MM.1S (cell line): ENCODE data around the gene CLTC.
"Not testable (repeated sequence)": the region's sequence is repeated elsewhere in the genome, so short reads cannot be mapped to it uniquely, and the experiment has no call there.

Experiments
- DNase-seq: peaks from one replicate; pipeline ENCODE4 v3.0.0-alpha.2; 2015
- H2AFZ ChIP-seq: fragments of 300-600 bp; sonication (generic); 2 replicates; pipeline ENCODE4 v1.6.0; 2016; ENCODE audit warnings: antibody characterized with exemption, low read length
- H3F3A ChIP-seq: fragments of 300-600 bp; sonication (generic); 2 replicates; pipeline ENCODE4 v1.6.1; 2016; ENCODE audit warnings: mild to moderate bottlenecking, antibody characterized with exemption, low read length, moderate library complexity, mixed read lengths; ENCODE audit not compliant: insufficient read depth
- H3K27ac ChIP-seq: fragments of 300-600 bp; sonication (generic); 2 replicates; pipeline ENCODE4 v1.5.1; 2016; ENCODE audit warnings: mild to moderate bottlenecking, low read length
- H3K27me3 ChIP-seq: fragments of 300-600 bp; sonication (generic); replicated peaks from 2 replicates; pipeline ENCODE4 v1.6.0; 2016; ENCODE audit warnings: low read length; ENCODE audit not compliant: insufficient read depth
- H3K36me3 ChIP-seq: fragments of 300-600 bp; sonication (generic); replicated peaks from 2 replicates; pipeline ENCODE4 v1.6.1; 2016; ENCODE audit warnings: mild to moderate bottlenecking, low read length, mixed read lengths; ENCODE audit not compliant: insufficient read depth
- H3K4me1 ChIP-seq: fragments of 300-600 bp; sonication (generic); 2 replicates; pipeline ENCODE4 v1.6.1; 2016; ENCODE audit warnings: low read length, mixed read lengths
- H3K4me2 ChIP-seq: fragments of 300-600 bp; sonication (generic); 2 replicates; pipeline ENCODE4 v1.6.0; 2016; ENCODE audit warnings: low read depth, low read length
- H3K4me3 ChIP-seq: fragments of 300-600 bp; sonication (generic); 2 replicates; pipeline ENCODE4 v1.5.1; 2016; ENCODE audit warnings: low read length, mixed read lengths
- H3K79me2 ChIP-seq: fragments of 300-600 bp; sonication (generic); 2 replicates; pipeline ENCODE4 v1.6.1; 2016; ENCODE audit warnings: mixed run types, low read length, mixed read lengths
- H3K9ac ChIP-seq: fragments of 300-600 bp; sonication (generic); 2 replicates; pipeline ENCODE4 v1.6.1; 2016; ENCODE audit warnings: low read length, mixed read lengths
- H3K9me2 ChIP-seq: fragments of 300-600 bp; sonication (generic); replicated peaks from 2 replicates; pipeline ENCODE4 v1.6.1; 2016; ENCODE audit warnings: mild to moderate bottlenecking, low read length, mixed read lengths; ENCODE audit not compliant: insufficient read depth
- H3K9me3 ChIP-seq: fragments of 300-600 bp; sonication (generic); replicated peaks from 2 replicates; pipeline ENCODE4 v1.6.1; 2016; ENCODE audit warnings: mild to moderate bottlenecking, low read length, mixed read lengths; ENCODE audit not compliant: insufficient read depth
- H4K20me1 ChIP-seq: fragments of 300-600 bp; sonication (generic); 2 replicates; pipeline ENCODE4 v1.6.1; 2016; ENCODE audit warnings: mild to moderate bottlenecking, low read length, moderate library complexity, mixed read lengths; ENCODE audit not compliant: insufficient read depth
- CTCF ChIP-seq: fragments of 300-600 bp; sonication (generic); IDR thresholded peaks from 2 replicates; pipeline ENCODE4 v1.5.1; 2016; ENCODE audit warnings: antibody characterized with exemption, low read length, mixed read lengths
- EZH2 ChIP-seq: fragments of 300-600 bp; sonication (generic); optimal IDR thresholded peaks from 2 replicates; pipeline ENCODE3; 2017; ENCODE audit warnings: low read depth, mild to moderate bottlenecking, antibody characterized with exemption, low read length, mixed read lengths
- EZH2phosphoT487 ChIP-seq: fragments of 300-600 bp; sonication (generic); IDR thresholded peaks from 2 replicates; pipeline ENCODE4 v1.6.1; 2018; ENCODE audit warnings: antibody characterized with exemption, low read length

Gene CLTC

GRCh38 chr17:59651346-59651745 is 31.7 kb downstream of the CLTC start:
- Histone ChIP-seq H3K4me2 (no peak overlapping the region), H3K36me3 (peaks cover 16% of the 10 kb centered on the region; the same call in 1 of the 2 replicates), H4K20me1 (peaks cover 24% of the 10 kb centered on the region), H2AFZ (no peak overlapping the region), H3K9me3 (no peaks in the 10 kb centered on the region), H3F3A (no peaks in the 10 kb centered on the region), H3K9ac (no peak overlapping the region), H3K27me3 (no peaks in the 10 kb centered on the region), H3K79me2 (peaks cover 84% of the 10 kb centered on the region), H3K27ac (no peak overlapping the region), H3K4me3 (no peak overlapping the region), H3K9me2 (no peaks in the 10 kb centered on the region), H3K4me1 (no peaks in the 10 kb centered on the region)
- no peak for TF ChIP-seq EZH2phosphoT487
- no peak for DNase-seq

GRCh38 chr17:59652119-59652518 is 32.4 kb downstream of the CLTC start:
- no peak overlapping the region for H3K9ac ChIP-seq
- H3K27ac ChIP-seq = no peak overlapping the region
- H3K9me2 ChIP-seq = no peaks in the 10 kb centered on the region
- H3K27me3 ChIP-seq = no peaks in the 10 kb centered on the region
- TF ChIP-seq EZH2 (no peak), EZH2phosphoT487 (no peak)
- no peak overlapping the region for H3K4me3 ChIP-seq
- no peak overlapping the region for H3K4me2 ChIP-seq
- no peaks in the 10 kb centered on the region for H3K4me1 ChIP-seq
- no peaks in the 10 kb centered on the region for H3F3A ChIP-seq
- H3K79me2 ChIP-seq = peaks cover 81% of the 10 kb centered on the region
- no peaks in the 10 kb centered on the region for H3K9me3 ChIP-seq
- DNase-seq = no peak
- no peak overlapping the region for H2AFZ ChIP-seq
- H3K36me3 ChIP-seq = peaks cover 21% of the 10 kb centered on the region; the same call in 1 of the 2 replicates
- peaks cover 17% of the 10 kb centered on the region; the same call in 1 of the 2 replicates for H4K20me1 ChIP-seq

GRCh38 chr17:59656624-59657023 is 36.9 kb downstream of the CLTC start:
- not testable (repeated sequence) for H4K20me1 ChIP-seq, DNase-seq, H3K27ac ChIP-seq, H3K4me2 ChIP-seq, H3K9ac ChIP-seq, H3F3A ChIP-seq, H3K9me3 ChIP-seq, H3K27me3 ChIP-seq, H3K4me1 ChIP-seq, H3K9me2 ChIP-seq, H3K4me3 ChIP-seq, H2AFZ ChIP-seq
- H3K79me2 ChIP-seq = peaks cover 71% of the 10 kb centered on the region
- H3K36me3 ChIP-seq = peaks cover 36% of the 10 kb centered on the region

- no peaks in the 10 kb centered on the region for H3F3A ChIP-seq
- no peak overlapping the region for H2AFZ ChIP-seq
- H3K27ac ChIP-seq = no peak overlapping the region
- peaks cover 38% of the 10 kb centered on the region for H3K36me3 ChIP-seq
- no peak overlapping the region for H3K9ac ChIP-seq
- no peaks in the 10 kb centered on the region for H3K9me3 ChIP-seq
- TF ChIP-seq EZH2phosphoT487 = no peak
- TF ChIP-seq CTCF = no peak
- no peak for TF ChIP-seq EZH2
- no peak overlapping the region for H3K4me3 ChIP-seq
- H3K9me2 ChIP-seq = no peaks in the 10 kb centered on the region
- no peaks in the 10 kb centered on the region for H3K4me1 ChIP-seq
- no peak for DNase-seq
- 0 out of 2 replicates have a peak, but pooled peaks cover 6% of the 10 kb centered on the region for H4K20me1 ChIP-seq
- H3K4me2 ChIP-seq = no peak overlapping the region
- H3K79me2 ChIP-seq = peaks cover 58% of the 10 kb centered on the region
- H3K27me3 ChIP-seq = no peaks in the 10 kb centered on the region
Observed at GRCh38 chr17:59666235-59666634, 46.5 kb downstream of the CLTC start.

GRCh38 chr17:59668816-59669215 is 49.1 kb downstream of the CLTC start:
- H3K9me2 ChIP-seq = no peaks in the 10 kb centered on the region
- peaks cover 38% of the 10 kb centered on the region for H3K36me3 ChIP-seq
- TF ChIP-seq EZH2 (no peak), CTCF (no peak), EZH2phosphoT487 (no peak)
- H2AFZ ChIP-seq = no peak overlapping the region
- no peaks in the 10 kb centered on the region for H3K4me1 ChIP-seq
- no peaks in the 10 kb centered on the region for H3F3A ChIP-seq
- no peak for DNase-seq
- H3K9me3 ChIP-seq = no peaks in the 10 kb centered on the region
- no peak overlapping the region for H3K9ac ChIP-seq
- no peaks in the 10 kb centered on the region for H3K27me3 ChIP-seq
- H3K4me3 ChIP-seq = no peak overlapping the region
- no peak overlapping the region for H3K4me2 ChIP-seq
- H3K27ac ChIP-seq = no peak overlapping the region
- H4K20me1 ChIP-seq = no peaks in the 10 kb centered on the region
- H3K79me2 ChIP-seq = peaks cover 58% of the 10 kb centered on the region
